ENCODE data around the gene LDLRAD3. TPM values are rescaled to one million over a fixed set of nuclear protein-coding genes. Genes with fewer than 3 reads are reported as not detected.

LDLRAD3 gene
- polyA plus RNA-seq, 3 donors: 7.3 to 14.1 (median 10.4) TPM

GRCh38 chr11:36114095-36114494, 170.2 kb downstream of the LDLRAD3 start:
- Histone ChIP-seq H3K27me3 (ENCODE audit: control insufficient read depth in 2 of 2, insufficient read depth in 2 of 2, low read length in 2 of 2) (no peaks in the 10 kb centered on the region), H3K36me3 (replicated peaks in 1 of 2; ENCODE audit: control insufficient read depth in 1 of 2, insufficient read depth in 2 of 2, low read length in 2 of 2) (peaks cover 0 to 13% of the 10 kb centered on the region in 2 donors), H3K9ac (ENCODE audit: insufficient read depth, low read length, poor library complexity, severe bottlenecking) (no peak overlapping the region), H3K79me2 (ENCODE audit: insufficient read depth, low read length) (no peaks in the 10 kb centered on the region), H4K20me1 (ENCODE audit: insufficient read depth, low read length) (no peaks in the 10 kb centered on the region), H3K9me3 (replicated peaks in 1 of 2; ENCODE audit: control insufficient read depth in 1 of 2, insufficient read depth in 1 of 2, low read length in 2 of 2) (peaks cover 0 to 14% of the 10 kb centered on the region in 2 donors), H3K4me1 (ENCODE audit: control insufficient read depth in 1 of 2, insufficient read depth in 2 of 2, low read length in 2 of 2) (no peaks in the 10 kb centered on the region), H3K27ac (ENCODE audit: low read depth in 1 of 2, low read length in 2 of 2) (no peak overlapping the region), H3K4me2 (replicated peaks; ENCODE audit: extremely low read depth, low read length, poor library complexity, severe bottlenecking) (no peak overlapping the region), H2AFZ (ENCODE audit: insufficient read depth, low read depth, low read length, poor library complexity, severe bottlenecking) (no peak overlapping the region), H3K4me3 (replicated peaks in 1 of 3; ENCODE audit: low read depth in 2 of 3, low read length in 3 of 3) (no peak overlapping the region)
- Mint-ChIP-seq H3K27me3 (ENCODE audit: low read depth in 3 of 3) (peaks cover 0 to 2% (median 1%) of the 10 kb centered on the region in 3 donors), H3K9me3 (peaks cover 6 to 16% (median 14%) of the 10 kb centered on the region in 7 donors), H3K4me1 (no peaks in the 10 kb centered on the region), H3K4me3 (no peak overlapping the region), H3K27ac (no peak overlapping the region), H3K36me3 (peaks cover 18 to 43% of the 10 kb centered on the region in 2 donors)
- 100% methylated on average over 2 of the region's 7 CpGs for WGBS (ENCODE audit: insufficient coverage)
- no peak for DNase-seq
- intact Hi-C loops (cut with micrococcal nuclease): no loop called here
- TF ChIP-seq CTCF (IDR thresholded peaks at IDR 0.05): no peak

- no peak overlapping the region for H3K27ac Mint-ChIP-seq
- H2AFZ ChIP-seq (ENCODE audit: insufficient read depth, low read depth, low read length, poor library complexity, severe bottlenecking): no peak overlapping the region
- H3K27me3 ChIP-seq (ENCODE audit: control insufficient read depth in 2 of 2, insufficient read depth in 2 of 2, low read length in 2 of 2): no peaks in the 10 kb centered on the region
- 100% methylated on average over 1 of the region's 9 CpGs for WGBS (ENCODE audit: insufficient coverage)
- TF ChIP-seq CTCF (IDR thresholded peaks at IDR 0.05): no peak
- H3K4me1 ChIP-seq (ENCODE audit: control insufficient read depth in 1 of 2, insufficient read depth in 2 of 2, low read length in 2 of 2): no peaks in the 10 kb centered on the region
- intact Hi-C loops (cut with micrococcal nuclease): no loop called here
- H3K4me3 ChIP-seq (replicated peaks in 1 of 3; ENCODE audit: low read depth in 2 of 3, low read length in 3 of 3): no peak overlapping the region
- no peak overlapping the region for H3K9ac ChIP-seq (ENCODE audit: insufficient read depth, low read length, poor library complexity, severe bottlenecking)
- peaks cover 6 to 16% (median 14%) of the 10 kb centered on the region in 7 donors for H3K9me3 Mint-ChIP-seq
- no peaks in the 10 kb centered on the region for H3K79me2 ChIP-seq (ENCODE audit: insufficient read depth, low read length)
- H3K36me3 ChIP-seq (replicated peaks in 1 of 2; ENCODE audit: control insufficient read depth in 1 of 2, insufficient read depth in 2 of 2, low read length in 2 of 2): peaks cover 0 to 13% of the 10 kb centered on the region in 2 donors
- H3K4me1 Mint-ChIP-seq: no peaks in the 10 kb centered on the region
- no peak overlapping the region for H3K27ac ChIP-seq (ENCODE audit: low read depth in 1 of 2, low read length in 2 of 2)
- H3K9me3 ChIP-seq (replicated peaks in 1 of 2; ENCODE audit: control insufficient read depth in 1 of 2, insufficient read depth in 1 of 2, low read length in 2 of 2): peaks cover 0 to 14% of the 10 kb centered on the region in 2 donors
- H3K4me3 Mint-ChIP-seq: no peak overlapping the region
- H4K20me1 ChIP-seq (ENCODE audit: insufficient read depth, low read length): no peaks in the 10 kb centered on the region
- DNase-seq: no peak
- H3K36me3 Mint-ChIP-seq: peaks cover 15 to 47% of the 10 kb centered on the region in 2 donors
- peaks cover 0 to 1% (median 1%) of the 10 kb centered on the region in 3 donors for H3K27me3 Mint-ChIP-seq (ENCODE audit: low read depth in 3 of 3)
- no peak overlapping the region for H3K4me2 ChIP-seq (replicated peaks; ENCODE audit: extremely low read depth, low read length, poor library complexity, severe bottlenecking)
Measured at GRCh38 chr11:36115378-36115801, 171.5 kb downstream of the LDLRAD3 start.
